Right cardiac atrium (tissue), 5 donors: ENCODE measurements around the gene IL22. TPM values are rescaled to one million over a fixed set of nuclear protein-coding genes. Genes with fewer than 3 reads are reported as not detected.
"Not testable (repeated sequence)": the region's sequence is repeated elsewhere in the genome, so short reads cannot be mapped to it uniquely, and the experiment has no call there.

Experiments used
- ATAC-seq, 2 donors: fragments of 200-7000 bp; cut with Tn5 transposase; one replicate each; pipeline versions ENCODE4 v1.8.0 to v1.9.1; 2020; ENCODE audit warnings: moderate library complexity in 2 of 2, mild to moderate bottlenecking in 1 of 2
- DNase-seq, 3 donors: peaks; one replicate each; pipeline ENCODE4 v3.0.0-alpha.2; 2020
- H3K27ac ChIP-seq: one replicate; pipeline ENCODE4 v1.5.1; 2013; ENCODE audit warnings: mild to moderate bottlenecking, low read length, control low read depth, moderate library complexity
- H3K27me3 ChIP-seq: one replicate; pipeline ENCODE4 v1.6.1; 2013; ENCODE audit not compliant: control insufficient read depth, insufficient read depth
- H3K4me1 ChIP-seq: one replicate; pipeline ENCODE4 v1.6.1; 2013; ENCODE audit warnings: low read length; ENCODE audit not compliant: control insufficient read depth, insufficient read depth
- H3K4me3 ChIP-seq: one replicate; pipeline ENCODE4 v1.5.1; 2013; ENCODE audit warnings: low read length, control low read depth
- H3K9me3 ChIP-seq: one replicate; pipeline ENCODE4 v1.6.1; 2013; ENCODE audit warnings: low read length; ENCODE audit not compliant: control insufficient read depth
- WGBS: extraction: QIAGEN DNeasy Blood & Tissue Kit; methylation state at CpG from one replicate; pipeline ENCODE4 v1.1.7; 2013; 5-methylcytosine and 5-hydroxymethylcytosine counted together
- intact Hi-C, 4 donors: fragments of 100-400 bp; cut with DNase I; formaldehyde crosslinking; loops; one replicate each; pipeline versions ENCODE4 v1.11.0 to v1.14.0; 2022 to 2023
- polyA plus RNA-seq: library from polyadenylated mRNA; stranded (reverse); fragments of 200-250 nt; gene quantifications from one replicate; pipeline ENCODE4 v1.2.3, GENCODE V29; 2013
- total RNA-seq, 4 donors: library from RNA; stranded (reverse); fragmentation: NEBNext Ultra II Directional; extraction: Animal tissue kit (Norgen Biotek cat#: 25700); gene quantifications; one replicate each; pipeline ENCODE4 v1.2.1, GENCODE V29; 2021
- donor health status: healthy with polysubstance abuse.
- donor health status: DM: no; HTN: yes; CAD: no.
- donor health status: DM: no; HTN: no; CAD: no.
- donor health status: DM: no; HTN: yes; CAD: no; lungs with severe emphysema.
- donor health status: DM: yes; HTN: yes; CAD: no.

Gene IL22
- total and polyA plus RNA-seq, 5 donors = not detected

- DNase-seq (no peak), ATAC-seq (no peak)
- Histone ChIP-seq H3K9me3 (no peaks in the 10 kb centered on the region), H3K27ac (no peak overlapping the region), H3K27me3 (no peaks in the 10 kb centered on the region), H3K4me3 (no peak overlapping the region), H3K4me1 (no peaks in the 10 kb centered on the region)
- WGBS = 78% methylated on average over 3 of the region's 3 CpGs
- intact Hi-C loops = no loop called here
Measured at GRCh38 chr12:68227356-68227755, 26.0 kb downstream of the IL22 start.

- intact Hi-C loops = no loop called here
- Histone ChIP-seq H3K4me1 (no peaks in the 10 kb centered on the region), H3K4me3 (no peak within 1 kb of the TSS), H3K27me3 (no peaks in the 10 kb centered on the region), H3K27ac (no peak within 1 kb of the TSS), H3K9me3 (no peaks in the 10 kb centered on the region)
- ATAC-seq (no peak), DNase-seq (no peak)
- WGBS = 55% methylated on average over 8 of the region's 8 CpGs
Measured at GRCh38 chr12:68225576-68226476, 27.6 kb downstream of the IL22 start, which contains the start of gene IL26. IL26 (minus strand) TSS chr12:68225810; CDS start chr12:68225756, 54 bp downstream.

GRCh38 chr12:68224613-68225285 is 28.7 kb downstream of the IL22 start:
- Histone ChIP-seq H3K4me1 (no peaks in the 10 kb centered on the region), H3K9me3 (no peaks in the 10 kb centered on the region), H3K27me3 (no peaks in the 10 kb centered on the region), H3K4me3 (no peak overlapping the region), H3K27ac (no peak overlapping the region)
- WGBS = 70% methylated on average over 3 of the region's 3 CpGs
- intact Hi-C loops = loop anchor here in 3 of 4 donors (5.0 kb wide), 1 partner anchor 93 kb away; no protein-coding TSS in a partner anchor
- ATAC-seq (no peak), DNase-seq (no peak)

- DNase-seq (peak; percentile 75 to 89 (median 82)), ATAC-seq (peak; percentile 97 to 98)
- no peaks in the 10 kb centered on the region for H3K27me3 ChIP-seq
- H3K9me3 ChIP-seq = no peaks in the 10 kb centered on the region
- intact Hi-C loops = loop anchor here in 3 of 4 donors (5.0 kb wide), 1 partner anchor 94 kb away; no protein-coding TSS in a partner anchor
- H3K27ac ChIP-seq = no peak overlapping the region
- no peaks in the 10 kb centered on the region for H3K4me1 ChIP-seq
- 2% methylated on average over 12 of the region's 12 CpGs for WGBS
- H3K4me3 ChIP-seq = no peak overlapping the region
Measured at GRCh38 chr12:68223067-68223747, 30.2 kb downstream of the IL22 start.

GRCh38 chr12:68222326-68222725 is 31.1 kb downstream of the IL22 start:
- no peak overlapping the region for H3K27ac ChIP-seq
- WGBS = 26% methylated on average over 6 of the region's 6 CpGs
- intact Hi-C loops = loop anchor here in 3 of 4 donors (5.0 kb wide), 1 partner anchor 95 kb away; no protein-coding TSS in a partner anchor
- H3K9me3 ChIP-seq = no peaks in the 10 kb centered on the region
- H3K4me1 ChIP-seq = no peaks in the 10 kb centered on the region
- no peak for DNase-seq
- no peak overlapping the region for H3K4me3 ChIP-seq
- no peaks in the 10 kb centered on the region for H3K27me3 ChIP-seq
- ATAC-seq = peak in 1 of 2 donors; percentile 47

- Histone ChIP-seq H3K4me3 (no peak overlapping the region), H3K27me3 (no peaks in the 10 kb centered on the region), H3K4me1 (no peaks in the 10 kb centered on the region), H3K27ac (no peak overlapping the region), H3K9me3 (no peaks in the 10 kb centered on the region)
- ATAC-seq = no peak
- no peak for DNase-seq
- 91% methylated on average over 1 of the region's 1 CpG for WGBS
- intact Hi-C loops = loop anchor here (2.0 to 5.0 kb wide), 2 partner anchors 95 to 96 kb away; no protein-coding TSS in a partner anchor
Measured at GRCh38 chr12:68221497-68221896, 31.9 kb downstream of the IL22 start.

GRCh38 chr12:68210875-68211274 is 42.5 kb downstream of the IL22 start:
- ATAC-seq = no peak
- intact Hi-C loops = no loop called here

GRCh38 chr12:68209048-68209728 is 44.2 kb downstream of the IL22 start:
- WGBS = 52% methylated on average over 12 of the region's 12 CpGs
- H3K4me3 ChIP-seq, ATAC-seq, H3K27ac ChIP-seq, H3K4me1 ChIP-seq, DNase-seq, H3K9me3 ChIP-seq, intact Hi-C loops, H3K27me3 ChIP-seq: not testable (repeated sequence)

More at GRCh38 chr12:68210875-68211274, 42.5 kb downstream of the IL22 start:
- Histone ChIP-seq H3K9me3 (no peaks in the 10 kb centered on the region), H3K4me1 (no peaks in the 10 kb centered on the region), H3K4me3 (no peak overlapping the region), H3K27ac (no peak overlapping the region), H3K27me3 (peaks cover 4% of the 10 kb centered on the region)
- DNase-seq = no peak
- WGBS = 76% methylated on average over 2 of the region's 2 CpGs

- no peak for ATAC-seq
- DNase-seq = no peak
- Histone ChIP-seq H3K4me1 (no peaks in the 10 kb centered on the region), H3K27ac (no peak overlapping the region), H3K4me3 (no peak overlapping the region), H3K9me3 (no peaks in the 10 kb centered on the region), H3K27me3 (peaks cover 4% of the 10 kb centered on the region)
- intact Hi-C loops = no loop called here
Measured at GRCh38 chr12:68207276-68207675, 46.1 kb downstream of the IL22 start.

GRCh38 chr12:68206446-68206845 is 47.0 kb downstream of the IL22 start:
- H3K4me3 ChIP-seq = no peak overlapping the region
- DNase-seq = no peak
- WGBS = 41% methylated on average over 1 of the region's 1 CpG
- ATAC-seq = no peak
- intact Hi-C loops = no loop called here
- no peak overlapping the region for H3K27ac ChIP-seq
- no peaks in the 10 kb centered on the region for H3K9me3 ChIP-seq
- peaks cover 4% of the 10 kb centered on the region for H3K27me3 ChIP-seq
- H3K4me1 ChIP-seq = no peaks in the 10 kb centered on the region
